AG04449 (cell line): Measurements from ENCODE around the gene CES3.

Source experiments
- CTCF ChIA-PET: fragments of 350-600 bp; formaldehyde crosslinking; extraction: SDS; loops from one replicate; lab custom pipeline; 2021; ENCODE audit warnings: antibody characterized with exemption; lab: Yijun Ruan, JAX
- POLR2A ChIA-PET: fragments of 400-600, 350-600 bp; formaldehyde crosslinking; extraction: SDS; loops from one replicate; lab custom pipeline; 2020; ENCODE audit warnings: antibody characterized with exemption, inconsistent platforms; lab: Yijun Ruan, JAX
- DNase-seq: peaks from one replicate; pipeline ENCODE4 v3.0.0-alpha.2; 2010; ENCODE audit warnings: low read depth, low spot score
- H3K4me3 ChIP-seq: 2 replicates; pipeline ENCODE4 v1.5.1; 2011; ENCODE audit warnings: low read depth, mild to moderate bottlenecking, control low read depth, low read length
- TF ChIP-seq, protein P1 (sequence below): IDR thresholded peaks from one replicate; pipeline ENCODE4 v1.5.1; 2011; ENCODE audit warnings: mild to moderate bottlenecking, moderate library complexity, low read length, control low read depth, inconsistent platforms; ENCODE audit not compliant: insufficient read depth; ENCODE audit errors: missing control alignments

CES3 gene

DNA sequence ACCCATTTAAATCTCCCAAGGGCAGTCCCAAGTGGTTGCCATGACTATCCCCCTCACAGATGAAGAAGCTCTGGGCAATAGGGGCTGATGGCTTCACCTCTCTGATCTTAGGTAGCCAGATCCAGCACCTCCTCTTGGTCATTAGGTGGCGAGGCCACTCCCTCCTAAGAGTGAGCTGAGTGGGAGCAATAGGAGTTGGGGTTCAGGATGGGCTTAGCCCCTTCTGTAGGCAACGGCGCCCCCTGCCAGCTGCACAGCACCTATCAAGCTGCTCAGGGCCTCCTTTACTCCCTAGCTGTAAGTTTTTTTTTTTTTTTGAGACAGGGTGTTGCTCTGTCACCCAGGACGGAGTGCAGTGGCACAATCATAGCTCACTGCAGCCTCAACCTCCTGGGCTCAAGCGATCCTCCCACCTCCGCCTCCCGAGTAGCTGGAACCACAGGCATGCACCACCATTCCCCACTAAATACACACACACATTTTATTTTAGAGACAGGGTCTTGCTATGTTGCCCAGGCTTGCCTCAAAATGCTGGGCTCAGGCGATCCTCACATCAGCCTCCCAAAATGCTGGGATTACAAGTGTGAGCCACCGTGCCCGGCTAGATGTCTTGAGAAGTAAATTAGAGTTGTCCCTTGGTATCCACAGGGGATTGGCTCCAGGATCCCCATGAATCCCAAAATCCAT lies 32.2 kb upstream of the CES3 start:
- DNase-seq, result no peak
- ChIA-PET POLR2A (interaction anchor here (0.9 to 1.0 kb wide), 2 partner anchors 30 to 34 kb away, joined by 3 to 4 read pairs; no protein-coding TSS in a partner anchor), CTCF (interaction anchor here (1.0 to 15.4 kb wide), 5 partner anchors 14 to 172 kb away, joined by 3 to 350 read pairs (median 3); no protein-coding TSS in a partner anchor)
- TF ChIP-seq, protein P1, sequence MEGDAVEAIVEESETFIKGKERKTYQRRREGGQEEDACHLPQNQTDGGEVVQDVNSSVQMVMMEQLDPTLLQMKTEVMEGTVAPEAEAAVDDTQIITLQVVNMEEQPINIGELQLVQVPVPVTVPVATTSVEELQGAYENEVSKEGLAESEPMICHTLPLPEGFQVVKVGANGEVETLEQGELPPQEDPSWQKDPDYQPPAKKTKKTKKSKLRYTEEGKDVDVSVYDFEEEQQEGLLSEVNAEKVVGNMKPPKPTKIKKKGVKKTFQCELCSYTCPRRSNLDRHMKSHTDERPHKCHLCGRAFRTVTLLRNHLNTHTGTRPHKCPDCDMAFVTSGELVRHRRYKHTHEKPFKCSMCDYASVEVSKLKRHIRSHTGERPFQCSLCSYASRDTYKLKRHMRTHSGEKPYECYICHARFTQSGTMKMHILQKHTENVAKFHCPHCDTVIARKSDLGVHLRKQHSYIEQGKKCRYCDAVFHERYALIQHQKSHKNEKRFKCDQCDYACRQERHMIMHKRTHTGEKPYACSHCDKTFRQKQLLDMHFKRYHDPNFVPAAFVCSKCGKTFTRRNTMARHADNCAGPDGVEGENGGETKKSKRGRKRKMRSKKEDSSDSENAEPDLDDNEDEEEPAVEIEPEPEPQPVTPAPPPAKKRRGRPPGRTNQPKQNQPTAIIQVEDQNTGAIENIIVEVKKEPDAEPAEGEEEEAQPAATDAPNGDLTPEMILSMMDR, result peak; percentile 37
- no peak overlapping the region for H3K4me3 ChIP-seq

DNA sequence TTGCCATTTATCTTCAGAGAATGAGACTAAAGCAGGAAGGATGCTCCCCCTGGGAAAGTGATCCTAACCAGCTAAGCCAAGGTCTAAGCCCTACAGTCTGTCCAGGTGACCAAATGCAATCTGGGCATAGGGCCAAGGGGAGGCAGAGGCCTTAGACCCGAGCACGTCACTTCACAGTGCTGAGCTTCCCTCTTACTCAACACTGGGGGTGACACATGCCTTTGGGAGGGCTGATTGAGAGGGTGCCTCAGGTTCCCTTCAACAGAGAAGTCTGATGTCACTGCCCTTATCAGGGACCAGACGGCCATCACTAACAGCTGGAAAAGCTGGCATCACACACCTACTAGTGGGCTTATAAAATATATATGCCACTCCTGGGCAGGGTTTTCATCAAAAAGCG lies 30.9 kb upstream of the CES3 start:
- TF ChIP-seq, protein P1, result no peak
- no peak for DNase-seq
- POLR2A ChIA-PET, result interaction anchor here (1.8 kb wide), 1 partner anchor 15 kb away, joined by 4 read pairs; no protein-coding TSS in a partner anchor
- CTCF ChIA-PET, result interaction anchor here (1.0 to 2.8 kb wide), 3 partner anchors 21 to 36 kb away, joined by 4 to 24 read pairs (median 4); no protein-coding TSS in a partner anchor
- no peak overlapping the region for H3K4me3 ChIP-seq

DNA sequence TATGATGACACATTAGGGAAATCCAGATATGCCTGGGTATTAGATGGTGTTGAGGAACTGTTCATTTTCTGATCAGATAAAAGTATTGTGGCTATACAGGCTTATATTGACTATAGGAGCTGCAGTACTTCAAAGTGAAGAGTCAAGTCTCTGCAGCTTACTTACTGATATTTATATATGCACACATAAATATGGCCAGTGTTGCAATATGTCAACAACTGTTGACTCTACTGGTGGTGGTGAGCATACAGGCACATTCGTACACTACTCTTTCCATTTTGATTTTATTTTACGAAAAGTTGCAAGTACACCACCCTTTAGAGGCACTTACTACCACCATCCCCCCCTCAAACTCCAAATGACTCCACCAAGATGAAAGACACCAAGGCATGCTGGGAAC lies 29.4 kb upstream of the CES3 start:
- ChIA-PET CTCF (interaction anchor here (1.1 to 2.8 kb wide), 3 partner anchors 37 to 254 kb away, joined by 3 to 24 read pairs (median 3); partner anchors contain the start of gene NAE1), POLR2A (interaction anchor here (1.8 kb wide), 1 partner anchor 14 kb away, joined by 4 read pairs; no protein-coding TSS in a partner anchor)
- H3K4me3 ChIP-seq, result no peak overlapping the region
- DNase-seq, result no peak
- TF ChIP-seq, protein P1, result no peak

DNA sequence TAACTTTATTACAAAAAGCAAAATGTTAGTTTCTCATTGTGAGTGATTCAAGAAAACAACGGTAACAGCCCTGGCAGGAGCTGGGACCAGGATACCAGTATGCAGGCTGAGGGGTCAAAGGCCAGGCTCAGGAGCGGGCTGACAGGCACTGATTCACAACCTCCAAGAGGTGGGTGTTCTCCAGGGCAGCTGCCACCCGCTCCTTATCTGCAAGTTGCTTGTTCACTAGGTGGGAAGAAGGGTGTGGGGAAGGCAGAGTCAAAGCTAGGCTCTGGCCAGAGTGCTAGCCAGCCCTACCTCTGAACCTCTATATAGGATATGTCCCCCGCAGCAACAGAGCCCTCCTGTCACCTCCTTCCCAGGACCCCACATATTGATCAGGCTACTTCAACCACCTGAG lies 29.0 kb upstream of the CES3 start:
- CTCF ChIA-PET, result interaction anchor here (1.1 to 2.8 kb wide), 3 partner anchors 38 to 253 kb away, joined by 3 to 24 read pairs (median 3); partner anchors contain the start of gene NAE1

DNA sequence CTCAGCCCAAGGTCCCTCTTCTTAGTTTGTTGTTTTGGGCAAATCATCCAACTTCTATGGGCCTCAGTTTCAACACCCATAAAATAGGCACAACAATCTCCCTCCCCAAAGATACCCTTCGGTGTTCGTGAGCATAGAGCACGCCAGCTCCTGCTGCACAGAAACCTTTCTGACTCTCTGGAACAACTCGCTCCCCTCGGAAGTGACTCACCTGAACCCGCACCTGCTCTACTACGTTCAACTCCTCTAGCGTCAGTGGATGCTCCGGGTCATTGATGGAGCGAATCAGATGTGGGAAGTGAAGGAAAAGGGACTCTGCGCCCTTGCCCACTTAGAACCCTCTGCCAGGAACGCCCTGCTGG lies 27.3 kb upstream of the CES3 start:
- ChIA-PET POLR2A (no interaction called here), CTCF (interaction anchor here (0.6 to 2.4 kb wide), 4 partner anchors 9 to 38 kb away, joined by 3 to 16 read pairs (median 4); no protein-coding TSS in a partner anchor)

More for the DNA sequence above, 29.0 kb upstream of the CES3 start:
- POLR2A ChIA-PET, result interaction anchor here (1.8 kb wide), 1 partner anchor 13 kb away, joined by 4 read pairs; no protein-coding TSS in a partner anchor
- H3K4me3 ChIP-seq, result no peak overlapping the region
- no peak for DNase-seq
- TF ChIP-seq, protein P1, result no peak

More for the DNA sequence above, 27.3 kb upstream of the CES3 start:
- TF ChIP-seq, protein P1, result no peak
- H3K4me3 ChIP-seq, result peak overlapping the region; percentile 97
- no peak for DNase-seq
